Stimulated activated CD4-positive, alpha-beta T cell treated with anti-CD3 and anti-CD28 coated beads, Interleukin-2, amount 100 ng/mL, for 24 hours (primary cell): ENCODE results near the gene SF3B6.
"Not testable (repeated sequence)": the region's sequence is repeated elsewhere in the genome, so short reads cannot be mapped to it uniquely, and the experiment has no call there.

Experiments
- DNase-seq, 2 donors: peaks; one replicate each; pipeline ENCODE4 v3.0.0-alpha.2; 2020

Gene SF3B6

GRCh38 chr2:24050041-24050979 lies 25.8 kb downstream of the SF3B6 start:
- peak; percentile 21 for DNase-seq

GRCh38 chr2:24049485-24050021 lies 26.6 kb downstream of the SF3B6 start, which contains the start of gene FKBP1B:
Gene FKBP1B, plus strand, starts transcription at chr2:24049741. Its CDS starts 109 bp downstream, at chr2:24049850.
- DNase-seq: peak; percentile 61 to 72

DNA sequence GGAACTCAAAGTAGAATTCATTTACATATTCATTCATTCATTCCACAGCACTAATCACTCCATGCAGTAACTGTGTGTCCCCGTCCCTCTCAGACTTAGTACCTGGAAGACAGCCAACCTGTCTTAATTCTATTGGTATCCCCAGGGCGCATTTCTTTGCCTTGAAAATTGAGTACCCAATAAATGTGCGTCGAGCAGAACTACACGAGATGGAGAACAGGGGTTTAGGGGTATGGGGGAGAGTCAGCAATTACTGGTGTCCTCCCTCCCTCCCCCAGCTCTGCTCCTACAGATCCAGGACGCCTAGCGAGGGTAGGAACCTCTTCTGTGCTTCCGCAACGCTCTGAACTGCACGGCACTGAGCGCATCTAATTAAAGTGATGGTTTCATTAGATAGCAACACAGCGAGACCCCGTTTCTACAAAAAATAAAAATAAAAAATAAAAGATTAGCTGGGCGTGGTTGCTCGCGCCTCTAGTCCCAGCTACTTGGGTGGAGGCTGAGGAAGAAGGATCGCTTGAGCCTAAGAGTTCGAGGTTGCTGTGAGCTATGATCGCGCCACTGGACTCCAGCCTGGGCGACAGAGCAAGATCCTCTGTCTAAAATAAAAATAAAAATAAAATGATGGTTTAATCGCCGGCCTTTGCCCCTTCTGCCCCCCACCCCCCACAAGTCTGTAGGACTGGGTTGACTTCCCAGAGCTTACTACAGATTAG lies 27.2 kb downstream of the SF3B6 start:
- no peak for DNase-seq

- DNase-seq: no peak
Observed at GRCh38 chr2:24047703-24048033, 28.5 kb downstream of the SF3B6 start.

DNA sequence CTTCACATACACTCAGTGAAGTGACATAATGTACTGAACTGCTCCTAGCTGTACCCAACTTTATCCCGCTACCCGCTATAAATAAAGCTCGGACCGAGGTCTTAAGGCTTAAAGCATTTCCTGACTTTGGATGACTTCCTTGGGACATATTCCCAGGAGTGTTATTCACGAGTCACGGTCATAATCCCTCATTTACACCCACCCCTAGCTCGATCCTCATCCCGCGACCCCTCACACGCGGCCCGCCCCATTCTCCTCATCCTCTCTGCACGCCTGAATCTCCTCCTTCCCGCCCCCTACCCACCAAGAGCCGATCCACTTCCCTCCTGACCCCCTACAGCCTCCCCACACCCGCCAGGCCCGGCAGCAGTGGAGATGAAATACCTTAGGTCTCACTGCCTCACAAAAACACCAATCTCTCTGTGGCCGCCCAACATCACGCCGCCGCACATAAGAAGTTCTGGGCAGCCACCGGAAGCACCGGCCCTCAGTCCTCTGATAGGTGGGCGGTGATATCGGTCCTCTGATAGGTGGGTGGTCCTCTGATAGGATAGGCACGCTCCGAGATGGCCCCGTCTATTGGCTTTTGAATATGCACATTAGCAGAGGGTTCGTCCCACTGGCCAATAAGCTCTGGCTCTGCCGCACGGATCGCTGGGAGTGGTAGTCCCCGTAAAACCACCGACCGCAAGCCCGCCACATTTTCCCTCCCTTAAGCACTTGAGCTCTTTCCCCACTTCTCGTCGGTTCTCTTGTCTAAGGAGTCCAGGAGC lies 29.0 kb downstream of the SF3B6 start, which contains the start of gene WDCP:
Gene WDCP, minus strand, starts transcription at position 462 of the 773 bp plus-strand sequence. CDS start 7,897 bp downstream, outside the sequence.
- DNase-seq: peak; percentile 91

DNA sequence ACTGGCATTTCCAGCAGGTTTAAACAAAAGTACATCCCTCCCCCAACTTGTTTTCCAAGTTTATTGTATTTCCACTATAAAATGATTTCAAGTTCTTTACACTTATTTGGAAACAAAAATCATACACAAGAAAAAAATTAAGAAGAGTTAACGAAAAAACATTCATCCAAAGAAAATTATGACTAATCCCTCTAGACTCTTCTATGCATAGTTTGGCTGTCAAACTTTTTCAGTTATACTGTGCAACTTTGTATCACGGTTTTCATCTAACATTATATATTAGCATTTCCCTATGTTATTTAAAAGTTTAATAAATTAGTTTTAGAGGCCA lies 29.6 kb downstream of the SF3B6 start:
- DNase-seq: no peak

DNA sequence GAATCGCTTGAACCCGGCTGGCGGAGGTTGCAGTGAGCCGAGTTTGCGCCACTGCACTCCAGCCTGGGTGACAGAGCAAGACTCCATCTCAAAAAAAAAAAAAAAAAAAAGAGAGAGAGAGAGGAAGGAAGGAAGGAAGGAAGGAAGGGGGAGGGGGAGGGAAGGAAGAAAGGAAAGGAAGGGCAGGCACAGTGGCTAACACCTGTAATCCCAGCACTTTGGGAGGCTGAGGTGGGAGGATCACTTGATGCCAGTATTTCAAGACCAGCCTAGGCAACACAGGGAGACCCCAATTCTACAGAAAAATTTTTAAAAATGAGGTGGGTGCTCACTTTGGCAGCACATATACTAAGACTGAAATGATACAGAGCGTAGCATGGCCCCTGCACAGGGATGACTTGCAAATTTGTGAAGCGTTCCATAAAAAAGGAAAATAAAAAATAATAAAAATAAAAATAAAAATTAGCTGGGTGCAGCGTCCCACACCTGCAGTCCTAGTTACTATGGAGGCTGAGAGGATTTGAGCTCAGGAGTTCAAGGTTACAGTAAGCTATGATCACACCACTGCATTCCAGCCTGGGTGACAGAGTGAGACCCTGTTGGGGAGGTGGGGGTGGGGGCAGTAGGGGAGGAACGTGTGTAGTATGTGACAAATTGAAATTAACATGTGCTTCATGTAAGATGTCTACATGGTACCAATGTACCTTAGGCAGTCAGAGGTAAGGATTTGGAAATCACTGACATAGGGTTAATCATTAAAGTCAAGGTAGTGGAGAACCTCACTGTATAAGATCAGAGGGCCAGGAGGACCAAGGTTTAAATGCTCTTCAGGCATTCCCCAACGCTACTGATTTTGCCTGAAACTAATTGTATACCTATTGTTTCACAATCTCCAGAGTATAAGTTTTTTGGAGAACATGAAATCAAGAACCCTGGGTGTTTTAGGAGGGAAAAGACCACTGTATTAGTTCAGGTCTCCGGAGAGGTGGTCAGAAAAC lies 30.3 kb downstream of the SF3B6 start:
- no peak for DNase-seq

GRCh38 chr2:24043133-24043532 lies 33.0 kb downstream of the SF3B6 start:
- not testable (repeated sequence) for DNase-seq

DNA sequence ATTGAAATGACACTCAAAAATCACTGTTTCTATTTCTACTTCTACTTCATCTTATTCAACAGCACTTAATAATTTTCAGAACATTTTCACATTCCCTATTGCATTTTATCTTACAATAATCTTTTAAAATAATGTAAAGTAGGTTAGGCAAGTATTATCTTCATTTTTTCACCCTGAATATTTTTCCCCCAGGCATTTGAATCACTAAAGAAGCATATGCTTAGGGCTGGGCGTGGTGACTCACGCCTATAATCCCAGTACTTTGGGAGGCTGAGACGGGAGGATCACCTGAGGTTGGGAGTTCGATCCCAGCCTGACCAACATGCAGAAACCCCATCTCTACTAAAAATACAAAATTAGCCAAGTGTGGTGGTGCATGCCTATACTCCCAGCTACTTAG lies 35.6 kb downstream of the SF3B6 start:
- no peak for DNase-seq

DNA sequence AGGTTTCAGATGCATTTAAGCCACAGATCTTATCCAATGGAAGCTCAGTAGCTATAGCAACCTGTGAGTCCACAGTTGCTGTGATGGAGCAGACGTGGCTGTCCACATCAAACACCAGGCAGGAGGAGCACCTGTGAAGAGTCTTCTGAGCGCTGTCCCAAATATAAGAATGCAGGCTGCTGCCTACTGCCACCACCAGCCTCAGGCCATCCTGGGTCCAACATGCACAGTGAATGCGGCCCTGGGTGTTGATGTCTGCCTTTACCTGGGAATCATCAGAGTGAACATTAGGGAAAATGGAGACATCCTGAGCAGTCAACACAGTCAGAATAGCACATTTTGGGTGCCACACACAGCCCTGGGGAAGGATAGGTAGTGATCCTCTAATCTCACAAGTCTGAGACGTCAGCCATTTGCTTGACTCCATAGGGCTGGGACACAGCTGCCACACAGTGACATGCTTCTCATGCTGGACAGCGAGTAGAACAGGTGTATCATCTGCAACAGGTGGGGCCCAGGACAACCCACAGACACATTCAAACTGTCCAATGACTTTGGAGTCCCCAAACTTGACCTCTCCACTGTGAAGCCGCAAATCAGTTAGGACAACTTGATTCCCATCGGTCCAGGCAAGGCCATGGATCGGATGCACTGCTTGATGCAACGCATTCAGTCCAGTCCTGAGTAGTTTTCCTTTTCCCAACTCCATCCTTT lies 37.2 kb downstream of the SF3B6 start:
- DNase-seq: no peak

DNA sequence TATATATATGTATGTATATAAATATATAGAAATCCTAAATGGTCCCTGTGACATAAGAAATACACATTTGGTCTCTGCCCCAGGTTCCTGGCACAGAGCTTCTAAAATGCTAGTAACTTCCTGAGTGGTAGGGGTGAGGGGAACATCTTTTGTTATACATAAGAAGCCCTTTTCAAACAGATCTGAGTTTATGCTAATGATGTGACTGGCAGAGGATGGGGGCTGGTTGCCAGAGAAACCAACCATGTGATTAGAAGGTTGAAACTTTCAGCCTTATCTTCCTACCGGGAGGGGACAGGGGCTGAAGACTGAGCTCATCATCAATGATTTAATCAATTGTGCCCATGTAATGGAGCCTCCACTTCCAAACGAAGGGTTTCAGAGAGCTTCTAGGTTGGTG lies 49.9 kb downstream of the SF3B6 start:
- no peak for DNase-seq

DNA sequence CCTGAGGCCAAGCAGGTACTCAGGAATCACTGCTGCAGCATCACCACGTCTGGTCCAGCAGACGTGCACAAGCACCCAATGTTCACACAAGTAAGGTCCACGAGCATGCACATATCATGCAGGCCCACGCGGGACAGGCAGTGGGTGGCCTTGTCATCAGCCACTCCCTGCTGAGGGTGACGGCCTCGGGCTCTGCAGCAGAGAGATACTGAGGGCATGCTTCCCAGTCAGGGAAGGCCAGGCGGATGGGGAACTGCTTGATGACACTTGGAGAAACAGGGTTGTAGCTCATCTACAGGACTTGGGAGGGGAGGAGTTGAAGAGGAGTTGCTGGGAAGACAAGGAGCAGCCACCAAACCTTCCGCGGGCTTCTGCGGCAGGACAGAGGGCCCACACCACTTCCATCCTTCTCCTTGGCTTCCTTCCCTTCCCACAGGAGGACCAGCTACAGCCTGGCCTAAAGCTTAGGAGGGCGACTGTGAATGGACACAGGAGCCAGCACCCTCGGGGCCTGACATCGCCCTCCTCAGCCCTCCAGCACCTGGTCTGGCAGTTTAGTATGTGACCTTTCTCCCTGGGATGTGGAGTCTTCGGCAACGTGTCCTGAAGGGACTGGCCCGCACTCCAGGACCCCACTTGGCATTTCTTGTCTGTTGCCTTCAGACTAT lies 51.0 kb downstream of the SF3B6 start:
- no peak for DNase-seq

GRCh38 chr2:24024018-24024417 lies 52.1 kb downstream of the SF3B6 start:
- no peak for DNase-seq

DNA sequence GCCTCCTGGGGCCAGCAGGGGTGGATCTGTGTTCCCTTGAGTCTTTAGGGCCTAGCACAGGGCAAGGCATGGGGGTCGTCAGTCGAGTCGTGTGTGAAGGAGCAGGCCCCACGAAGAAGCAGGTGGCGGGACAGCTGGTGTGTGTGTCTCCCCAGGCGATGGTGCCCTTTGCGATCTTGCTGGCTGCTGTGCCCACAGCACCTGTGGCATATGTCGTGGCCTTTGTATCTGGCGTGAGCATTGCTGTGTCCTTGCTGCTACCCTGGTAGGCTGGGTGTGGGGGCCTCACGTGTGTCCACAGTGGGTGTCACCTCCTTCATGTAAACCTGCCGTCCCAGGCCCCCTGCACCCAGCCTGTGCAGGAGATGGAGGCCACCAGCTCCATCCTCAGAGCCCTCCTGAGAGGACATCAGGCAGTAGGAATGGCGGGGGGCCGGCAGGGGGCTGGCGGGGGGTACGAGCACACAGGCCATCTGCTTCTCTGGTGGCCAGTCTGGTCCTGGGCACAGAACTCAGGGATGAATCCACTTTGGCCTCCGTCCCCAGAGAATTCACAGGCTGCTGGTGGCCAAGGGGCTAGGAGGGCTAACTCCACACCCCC lies 53.1 kb downstream of the SF3B6 start:
- no peak for DNase-seq

GRCh38 chr2:24022324-24022974 lies 53.7 kb downstream of the SF3B6 start:
- DNase-seq: no peak

DNA sequence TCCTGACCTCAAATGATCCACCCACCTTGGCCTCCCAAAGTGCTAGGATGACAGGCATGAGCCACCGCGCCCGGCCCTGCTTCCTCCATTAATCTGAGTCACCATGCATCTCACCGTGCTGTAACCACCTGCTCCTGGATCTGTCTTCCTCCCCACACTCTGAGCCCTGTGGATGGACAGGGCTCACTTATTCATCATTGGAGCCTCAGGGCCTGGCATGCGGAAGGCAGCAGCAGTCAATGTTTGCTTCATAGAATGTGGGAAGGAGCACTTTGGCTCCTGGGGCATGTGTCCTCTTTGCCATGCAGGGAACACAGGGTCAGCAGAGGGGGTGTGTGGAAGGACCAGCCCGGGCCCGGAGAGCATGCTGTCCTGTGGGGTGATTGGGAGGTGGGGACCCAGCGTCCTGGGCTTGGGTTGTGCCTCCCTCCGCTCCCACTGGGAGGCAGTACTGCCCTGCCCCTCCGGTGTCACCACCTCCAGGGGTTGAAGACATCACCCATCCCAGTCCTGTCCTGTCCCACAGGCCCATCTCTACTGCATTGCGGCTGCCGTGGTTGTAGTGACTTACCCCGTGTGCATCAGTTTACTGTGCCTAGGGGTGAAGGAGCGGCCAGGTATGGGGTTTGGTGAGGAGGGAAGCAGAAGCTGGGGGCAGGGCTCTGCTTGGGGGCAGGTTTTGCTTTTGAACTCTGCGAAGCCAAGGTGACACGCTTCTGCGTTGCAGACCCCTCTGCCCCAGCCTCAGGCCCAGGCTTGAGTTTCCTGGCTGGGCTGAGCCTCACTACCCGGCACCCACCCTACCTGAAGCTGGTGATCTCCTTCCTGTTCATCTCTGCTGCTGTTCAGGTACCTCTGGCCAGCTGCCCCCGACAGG lies 54.8 kb downstream of the SF3B6 start:
- peak in 1 of 2 donors; percentile 33 for DNase-seq

DNA sequence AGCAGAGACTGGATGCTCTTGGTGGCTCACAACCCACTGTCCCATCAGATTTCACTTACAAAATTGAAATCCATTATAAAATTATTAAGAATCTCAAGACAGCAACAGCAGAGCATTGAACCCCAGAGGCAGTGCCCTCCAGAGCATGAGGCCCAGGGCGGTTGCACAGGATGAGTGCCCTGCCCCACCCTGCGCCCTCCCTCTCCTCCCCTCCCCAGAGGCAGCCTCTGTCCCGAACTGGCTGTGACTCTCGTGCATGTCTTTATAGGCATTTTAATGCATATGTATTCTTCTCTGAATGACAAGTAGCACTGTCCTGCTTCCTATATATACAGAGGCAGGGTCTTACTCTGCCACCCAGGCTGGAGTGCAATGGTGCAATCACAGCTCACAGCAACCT lies 55.9 kb downstream of the SF3B6 start:
- no peak for DNase-seq

DNA sequence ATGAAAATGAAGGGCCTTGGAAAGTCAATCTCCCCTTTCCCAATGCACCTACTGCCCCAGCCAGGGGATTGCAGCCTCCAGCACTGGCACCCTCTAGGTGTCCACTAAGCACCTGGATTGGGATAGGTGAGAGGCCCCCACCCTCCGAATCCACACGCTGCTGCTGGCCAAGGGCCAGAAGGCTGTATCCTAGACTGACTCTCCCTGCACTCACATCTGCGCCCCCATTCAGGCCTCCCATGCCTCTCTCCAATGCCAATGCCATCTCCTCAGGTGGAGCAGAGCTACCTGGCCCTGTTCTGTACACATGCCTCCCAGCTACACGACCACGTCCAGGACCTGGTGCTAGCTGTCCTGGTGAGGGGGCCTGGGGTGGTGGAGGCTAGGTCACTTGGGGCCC lies 56.4 kb downstream of the SF3B6 start:
- no peak for DNase-seq
